IMR-90 (cell line): ENCODE data around the gene SYT5. TPM values are rescaled to one million over a fixed set of nuclear protein-coding genes. Genes with fewer than 3 reads are reported as not detected.

Source experiments
- ATAC-seq: fragments of 200-7000 bp; cut with Tn5 transposase; 2 replicates; pipeline ENCODE4 v1.9.1; 2020; ENCODE audit warnings: low read depth, mild to moderate bottlenecking, moderate library complexity
- BruUV-seq: library from RNA; stranded (reverse); fragments of 400-500 nt; replicated peaks from 2 replicates; lab custom pipeline; 2021; lab: Mats Ljungman, UMichigan
- CTCF ChIA-PET: fragments of 300-600 bp; formaldehyde crosslinking; extraction: SDS; loops from one replicate; lab custom pipeline; 2021; ENCODE audit warnings: antibody characterized with exemption; lab: Yijun Ruan, JAX
- POLR2A ChIA-PET: fragments of 300-600 bp; sonication (Branson Sonifier 250); formaldehyde crosslinking; loops from one replicate; lab custom pipeline; 2022; ENCODE audit warnings: antibody characterized with exemption; ENCODE audit not compliant: unreplicated experiment; lab: Charles Lee
- DNase-seq: peaks from one replicate; pipeline ENCODE4 v3.0.0; 2013
- H2AFZ ChIP-seq: replicated peaks from 2 replicates; pipeline ENCODE3; 2013; ENCODE audit warnings: low read length, mild to moderate bottlenecking; ENCODE audit not compliant: poor library complexity
- H2AK5ac ChIP-seq: 2 replicates; pipeline ENCODE4 v1.6.1; 2013; ENCODE audit warnings: low read depth, low read length, inconsistent platforms
- H2AK9ac ChIP-seq: replicated peaks from 2 replicates; pipeline ENCODE3; 2013; ENCODE audit warnings: mild to moderate bottlenecking, low read depth, low read length, moderate library complexity; ENCODE audit not compliant: poor library complexity
- H2BK120ac ChIP-seq: 2 replicates; pipeline ENCODE4 v1.6.1; 2013; ENCODE audit warnings: low read depth, low read length, inconsistent platforms
- H2BK15ac ChIP-seq: 3 replicates; pipeline ENCODE4 v1.6.1; 2013; ENCODE audit warnings: low read depth, low read length, inconsistent platforms
- H2BK20ac ChIP-seq: 2 replicates; pipeline ENCODE4 v1.6.1; 2013; ENCODE audit warnings: low read depth, mild to moderate bottlenecking, inconsistent platforms, low read length, moderate library complexity
- H2BK5ac ChIP-seq: 2 replicates; pipeline ENCODE4 v1.6.1; 2013; ENCODE audit warnings: mild to moderate bottlenecking, low read depth, low read length, inconsistent platforms; ENCODE audit not compliant: poor library complexity, severe bottlenecking
- H3K14ac ChIP-seq: replicated peaks from 2 replicates; pipeline ENCODE4 v1.6.1; 2013; ENCODE audit warnings: low read depth, low read length, inconsistent platforms
- H3K18ac ChIP-seq: 2 replicates; pipeline ENCODE4 v1.6.1; 2013; ENCODE audit warnings: low read depth, low read length, control low read depth
- H3K23ac ChIP-seq: 2 replicates; pipeline ENCODE4 v1.6.1; 2013; ENCODE audit warnings: low read depth, low read length, inconsistent platforms
- H3K27ac ChIP-seq: 2 replicates; pipeline ENCODE4 v1.5.1; 2013; ENCODE audit warnings: mild to moderate bottlenecking, control low read depth, low read length; ENCODE audit not compliant: insufficient read depth
- H3K27me3 ChIP-seq: 2 replicates; pipeline ENCODE4 v1.6.1; 2013; ENCODE audit warnings: low read length; ENCODE audit not compliant: control insufficient read depth, insufficient read depth
- H3K36me3 ChIP-seq: 2 replicates; pipeline ENCODE4 v1.6.1; 2013; ENCODE audit warnings: low read length, mixed read lengths; ENCODE audit not compliant: control insufficient read depth, insufficient read depth
- H3K4ac ChIP-seq: 2 replicates; pipeline ENCODE4 v1.6.1; 2013; ENCODE audit warnings: low read depth, low read length, inconsistent platforms
- H3K4me1 ChIP-seq: 2 replicates; pipeline ENCODE4 v1.6.1; 2013; ENCODE audit warnings: low read length, mixed read lengths; ENCODE audit not compliant: control insufficient read depth, insufficient read depth
- H3K4me2 ChIP-seq: 2 replicates; pipeline ENCODE4 v1.6.1; 2013; ENCODE audit warnings: low read depth, mild to moderate bottlenecking, control low read depth, low read length, moderate library complexity
- H3K4me3 ChIP-seq: 2 replicates; pipeline ENCODE4 v1.5.1; 2013; ENCODE audit warnings: low read depth, mild to moderate bottlenecking, control low read depth, low read length, moderate library complexity; ENCODE audit not compliant: insufficient read depth
- H3K56ac ChIP-seq: 2 replicates; pipeline ENCODE4 v1.6.1; 2013; ENCODE audit warnings: low read length, inconsistent platforms; ENCODE audit not compliant: insufficient read depth; ENCODE audit errors: extremely low read depth
- H3K79me1 ChIP-seq, 2 experiments: 2 replicates each; pipeline ENCODE4 v1.6.1; 2013; ENCODE audit warnings: low read length in 2 of 2, inconsistent platforms in 1 of 2, low read depth in 1 of 2
- H3K9ac ChIP-seq: 2 replicates; pipeline ENCODE4 v1.6.1; 2013; ENCODE audit warnings: low read depth, low read length, control low read depth
- H3K9me1 ChIP-seq: 2 replicates; pipeline ENCODE4 v1.6.1; 2013; ENCODE audit warnings: low read length, inconsistent platforms; ENCODE audit not compliant: insufficient read depth
- H3K9me3 ChIP-seq: 2 replicates; pipeline ENCODE4 v1.6.1; 2013; ENCODE audit warnings: low read length; ENCODE audit not compliant: control insufficient read depth, insufficient read depth
- H4K20me1 ChIP-seq: 2 replicates; pipeline ENCODE4 v1.6.1; 2013; ENCODE audit warnings: low read length, inconsistent platforms; ENCODE audit not compliant: insufficient read depth
- H4K5ac ChIP-seq: 2 replicates; pipeline ENCODE4 v1.6.1; 2013; ENCODE audit warnings: mild to moderate bottlenecking, low read depth, low read length, control low read depth
- H4K8ac ChIP-seq, 2 experiments: 2 replicates each; pipeline ENCODE4 v1.6.1; 2013; ENCODE audit warnings: low read depth in 2 of 2, low read length in 2 of 2, control low read depth in 1 of 2, inconsistent platforms in 1 of 2
- H4K91ac ChIP-seq: 2 replicates; pipeline ENCODE4 v1.6.1; 2013; ENCODE audit warnings: low read depth, low read length, inconsistent platforms; ENCODE audit not compliant: insufficient read depth
- BHLHE40 ChIP-seq: fragments of 150-350 bp; IDR thresholded peaks from 2 replicates; pipeline ENCODE4 v1.6.1; 2016; ENCODE audit warnings: mild to moderate bottlenecking, low read depth, low read length
- CEBPB ChIP-seq: IDR thresholded peaks from 2 replicates; pipeline ENCODE4 v1.6.1; 2012; ENCODE audit warnings: low read depth, low read length, improper control_type of control experiment
- CHD1 ChIP-seq: IDR thresholded peaks from 2 replicates; pipeline ENCODE4 v1.6.1; 2012; ENCODE audit warnings: low read depth, low read length, improper control_type of control experiment
- ELK1 ChIP-seq: fragments of 150-350 bp; IDR thresholded peaks from 2 replicates; pipeline ENCODE4 v1.6.1; 2016; ENCODE audit warnings: low read depth, mild to moderate bottlenecking, low read length, moderate library complexity, borderline replicate concordance
- FOS ChIP-seq: fragments of 150-350 bp; IDR thresholded peaks from 2 replicates; pipeline ENCODE4 v1.6.1; 2016; ENCODE audit warnings: low read depth, low read length
- MAZ ChIP-seq: IDR thresholded peaks from 2 replicates; pipeline ENCODE4 v1.6.1; 2012; ENCODE audit warnings: low read depth, mild to moderate bottlenecking, low read length, improper control_type of control experiment, moderate library complexity, borderline replicate concordance
- MXI1 ChIP-seq: IDR thresholded peaks from 2 replicates; pipeline ENCODE4 v1.6.1; 2012; ENCODE audit warnings: low read depth, mild to moderate bottlenecking, low read length, moderate library complexity, borderline replicate concordance
- NFE2L2 ChIP-seq: fragments of 150-350 bp; IDR thresholded peaks from 2 replicates; pipeline ENCODE4 v1.6.1; 2016; ENCODE audit warnings: low read depth, mild to moderate bottlenecking, low read length
- POLR2A ChIP-seq: IDR thresholded peaks from 2 replicates; pipeline ENCODE4 v1.6.1; 2012; ENCODE audit warnings: mild to moderate bottlenecking, low read depth, low read length
- RAD21 ChIP-seq: IDR thresholded peaks from 2 replicates; pipeline ENCODE4 v1.6.1; 2012; ENCODE audit warnings: low read length, improper control_type of control experiment
- RFX5 ChIP-seq: IDR thresholded peaks from 2 replicates; pipeline ENCODE4 v1.8.0; 2012; ENCODE audit warnings: low read depth, mild to moderate bottlenecking, low read length, moderate library complexity
- SMC3 ChIP-seq: fragments of 150-350 bp; IDR thresholded peaks from 2 replicates; pipeline ENCODE4 v1.6.1; 2016; ENCODE audit warnings: low read depth, mild to moderate bottlenecking, antibody characterized with exemption, low read length, moderate library complexity
- USF2 ChIP-seq: fragments of 150-350 bp; IDR thresholded peaks from 2 replicates; pipeline ENCODE4 v1.6.1; 2017; ENCODE audit warnings: mild to moderate bottlenecking, antibody characterized with exemption, low read length, low read depth
- WGBS, 2 experiments: methylation state at CpG; one replicate each; pipeline versions ENCODE4 v1.1.5 to v1.1.7; 2013; ENCODE audit warnings: missing lambda C conversion rate in 2 of 2; ENCODE audit not compliant: insufficient read length in 1 of 2; ENCODE audit errors: extremely low coverage in 2 of 2; 5-methylcytosine and 5-hydroxymethylcytosine counted together
- dilution Hi-C: fragments of 300-500 bp; cut with HindIII; formaldehyde crosslinking; loops from one replicate; pipeline ENCODE4 v1.14.3; 2018; ENCODE audit warnings: low sequenced_read_pairs; ENCODE audit not compliant: unreplicated experiment
- in situ Hi-C: fragments of 300-500 bp; cut with MboI; formaldehyde crosslinking; loops from 3 replicates; pipeline ENCODE4 v1.14.3; 2019; ENCODE audit warnings: low sequenced_read_pairs, inconsistent platforms, mixed read lengths
- intact Hi-C: fragments of 100-400 bp; cut with micrococcal nuclease; formaldehyde crosslinking; loops from 2 replicates; pipeline ENCODE4 v1.10.0; 2022
- polyA plus RNA-seq, 3 experiments: library from polyadenylated mRNA; depleted of rRNA; stranded (reverse); fragments of >200 nt; gene quantifications; 2 replicates each; pipeline ENCODE4 v1.2.3, GENCODE V29; 2012; ENCODE audit warnings: low replicate concordance in 1 of 3
- total RNA-seq: library from RNA; depleted of rRNA; stranded (reverse); fragments of >200 nt; gene quantifications from 2 replicates; pipeline ENCODE4 v1.2.3, GENCODE V29; 2012

SYT5 gene
- total and polyA plus RNA-seq, 2 of the 4 experiments (the other 2 are of a cell fraction) = under 0.01 to 0.15 TPM

GRCh38 chr19:55169136-55169535 is 11.0 kb downstream of the SYT5 start:
- Histone ChIP-seq H2BK15ac (no peak overlapping the region), H4K91ac (no peak overlapping the region), H3K79me1 (no peaks in the 10 kb centered on the region), H3K9ac (no peak overlapping the region), H2BK20ac (no peak overlapping the region), H3K27ac (no peak overlapping the region), H3K4me1 (peaks cover 4% of the 10 kb centered on the region; the same call in 1 of the 2 replicates), H3K56ac (no peak overlapping the region), H3K27me3 (peaks cover 11% of the 10 kb centered on the region), H4K20me1 (no peaks in the 10 kb centered on the region), H4K8ac (no peak overlapping the region), H2AK5ac (no peak overlapping the region), H3K4ac (no peak overlapping the region), H3K4me3 (no peak overlapping the region), H2AK9ac (no peak overlapping the region), H2AFZ (no peak overlapping the region), H3K18ac (no peak overlapping the region), H2BK120ac (no peak overlapping the region), H3K9me1 (peaks cover 2% of the 10 kb centered on the region; the same call in 1 of the 2 replicates), H3K23ac (no peak overlapping the region), H3K14ac (no peak overlapping the region), H4K5ac (no peak overlapping the region), H2BK5ac (no peak overlapping the region), H3K4me2 (no peak overlapping the region), H3K36me3 (no peaks in the 10 kb centered on the region), H3K9me3 (no peaks in the 10 kb centered on the region)
- intact Hi-C loops (no loop called here), dilution Hi-C loops (no loop called here), in situ Hi-C loops (no loop called here)
- ChIA-PET CTCF (no interaction called here), POLR2A (no interaction called here)
- BruUV-seq = no TSS peak
- DNase-seq = no peak
- no peak for ATAC-seq
- TF ChIP-seq NFE2L2 = no peak
- TF ChIP-seq BHLHE40 = no peak
- no peak for TF ChIP-seq RFX5
- no peak for TF ChIP-seq FOS
- no peak for TF ChIP-seq RAD21
- TF ChIP-seq MAZ = no peak
- TF ChIP-seq POLR2A = no peak
- no peak for TF ChIP-seq SMC3
- no peak for TF ChIP-seq MXI1
- TF ChIP-seq CEBPB = no peak
- no peak for TF ChIP-seq CHD1
- TF ChIP-seq USF2 = no peak
- no peak for TF ChIP-seq ELK1
- no CpG with 5 or more reads among the region's 4 CpGs for WGBS, 2 experiments
